HCT116 (cell line): ENCODE data around the gene MANEAL. TPM values are rescaled to one million over a fixed set of nuclear protein-coding genes. Genes with fewer than 3 reads are reported as not detected.

Source experiments
- ATAC-seq: fragments of 200-7000 bp; cut with Tn5 transposase; 2 replicates; pipeline ENCODE4 v1.9.1; 2020; ENCODE audit warnings: mild to moderate bottlenecking, moderate library complexity
- BruUV-seq: library from RNA; stranded (reverse); fragments of 400-500 nt; replicated peaks from 2 replicates; lab custom pipeline; 2021; lab: Mats Ljungman, UMichigan
- CTCF ChIA-PET: fragments of 300-600 bp; sonication (Branson Sonifier 250); formaldehyde crosslinking; loops from one replicate; lab custom pipeline; 2021; ENCODE audit warnings: antibody characterized with exemption; lab: Charles Lee
- POLR2A ChIA-PET: fragments of 300-600, 350-600 bp; sonication (Branson Sonifier 250); formaldehyde crosslinking; loops from one replicate; lab custom pipeline; 2021; ENCODE audit warnings: antibody characterized with exemption; lab: Charles Lee
- RAD21 ChIA-PET, 2 experiments: fragments of 300-600 bp; sonication (Branson Sonifier 250); formaldehyde crosslinking; loops; one replicate each; lab custom pipeline; 2023; ENCODE audit warnings: low total read pairs in 2 of 2; ENCODE audit not compliant: uncharacterized antibody in 2 of 2, unreplicated experiment in 2 of 2, low non-redundant PET in 1 of 2; lab: Charles Lee
- DNase-seq: peaks from one replicate; pipeline ENCODE4 v3.0.0-alpha.2; 2010; ENCODE audit warnings: low read depth, low spot score
- H2AFZ ChIP-seq: fragments of 200-600 bp; shearing (Covaris generic), sonication (generic); 2 replicates; pipeline ENCODE4 v1.6.1; 2017; ENCODE audit warnings: low read depth, mixed run types, mixed read lengths, antibody characterized with exemption, low read length; ENCODE audit not compliant: poor library complexity, severe bottlenecking
- H3K27ac ChIP-seq: 2 replicates; pipeline ENCODE4 v1.5.1; 2012; ENCODE audit warnings: low read depth, low read length
- H3K27me3 ChIP-seq: fragments of 200-600 bp; sonication (generic); 2 replicates; pipeline ENCODE4 v1.6.1; 2016; ENCODE audit warnings: mixed run types, low read length, mixed read lengths; ENCODE audit not compliant: insufficient read depth
- H3K36me3 ChIP-seq, 2 experiments: fragments of 200-500 bp in 1 of 2; fragments of 200-600 bp in 1 of 2; sonication (Bioruptor generic) in 1 of 2; sonication (generic) in 1 of 2; 2 replicates each; pipeline versions ENCODE4 v1.5.1 to v1.6.1; 2014 to 2016; ENCODE audit warnings: low read length in 2 of 2, inconsistent platforms in 1 of 2, mixed read lengths in 1 of 2, mixed run types in 1 of 2; ENCODE audit not compliant: insufficient read depth in 2 of 2, control insufficient read depth in 1 of 2
- H3K4me1 ChIP-seq, 2 experiments: fragments of 200-600 bp in 1 of 2; sonication (generic) in 1 of 2; 2 replicates each; pipeline versions ENCODE4 v1.5.1 to v1.6.1; 2012 to 2017; ENCODE audit warnings: low read length in 2 of 2, inconsistent platforms in 1 of 2, mild to moderate bottlenecking in 1 of 2, mixed read lengths in 1 of 2, mixed run types in 1 of 2, moderate library complexity in 1 of 2; ENCODE audit not compliant: insufficient read depth in 2 of 2, control insufficient read depth in 1 of 2
- H3K4me2 ChIP-seq: fragments of 200-600 bp; sonication (generic); 2 replicates; pipeline ENCODE4 v1.6.1; 2017; ENCODE audit warnings: mixed run types, low read length, mixed read lengths
- H3K4me3 ChIP-seq, 2 experiments: fragments of 200-600 bp in 1 of 2; sonication (generic) in 1 of 2; replicated peaks in 1 of 2; 2 replicates each; pipeline ENCODE4 v1.5.1; 2011 to 2016; ENCODE audit warnings: low read length in 2 of 2, control low read depth in 1 of 2, low read depth in 1 of 2, mild to moderate bottlenecking in 1 of 2, mixed read lengths in 1 of 2, mixed run types in 1 of 2
- H3K79me2 ChIP-seq: fragments of 200-600 bp; sonication (generic); 2 replicates; pipeline ENCODE4 v1.6.1; 2017; ENCODE audit warnings: mild to moderate bottlenecking, mixed run types, low read length, moderate library complexity, mixed read lengths; ENCODE audit not compliant: insufficient read depth
- H3K9ac ChIP-seq: fragments of 200-600 bp; sonication (generic); 2 replicates; pipeline ENCODE4 v1.6.1; 2016; ENCODE audit warnings: low read length, mixed read lengths
- H3K9me2 ChIP-seq: fragments of 200-600 bp; sonication (generic), shearing (Covaris generic); 2 replicates; pipeline ENCODE4 v1.6.1; 2017; ENCODE audit warnings: mixed run types, mild to moderate bottlenecking, moderate library complexity; ENCODE audit not compliant: insufficient read depth
- H3K9me3 ChIP-seq, 2 experiments: fragments of 200-500 bp in 1 of 2; fragments of 200-600 bp in 1 of 2; sonication (Bioruptor generic) in 1 of 2; sonication (generic) in 1 of 2; 2 replicates each; pipeline ENCODE4 v1.6.1; 2014 to 2017; ENCODE audit warnings: low read length in 2 of 2, mixed read lengths in 2 of 2, inconsistent platforms in 1 of 2, low read depth in 1 of 2, mild to moderate bottlenecking in 1 of 2, mixed run types in 1 of 2, moderate library complexity in 1 of 2; ENCODE audit not compliant: control insufficient read depth in 1 of 2, insufficient read depth in 1 of 2
- H4K20me1 ChIP-seq: fragments of 200-600 bp; sonication (generic), shearing (Covaris generic); 2 replicates; pipeline ENCODE4 v1.6.1; 2017; ENCODE audit warnings: mixed run types, mild to moderate bottlenecking, moderate library complexity; ENCODE audit not compliant: insufficient read depth
- FOSL1 ChIP-seq: IDR thresholded peaks from 2 replicates; pipeline ENCODE4 v1.6.1; 2012; ENCODE audit warnings: low read depth
- JUND ChIP-seq: IDR thresholded peaks from 2 replicates; pipeline ENCODE4 v1.6.1; 2012
- POLR2AphosphoS5 ChIP-seq: IDR thresholded peaks from 2 replicates; pipeline ENCODE4 v1.6.1; 2011; ENCODE audit warnings: mild to moderate bottlenecking, low read depth, low read length, moderate library complexity
- SIN3A ChIP-seq: IDR thresholded peaks from 2 replicates; pipeline ENCODE4 v1.6.1; 2012; ENCODE audit warnings: low read depth
- SP1 ChIP-seq: IDR thresholded peaks from 2 replicates; pipeline ENCODE4 v1.6.1; 2012; ENCODE audit warnings: low read depth
- TCF7L2 ChIP-seq: IDR thresholded peaks from 2 replicates; pipeline ENCODE4 v1.7.0; 2011; ENCODE audit warnings: borderline replicate concordance, inconsistent platforms; ENCODE audit not compliant: insufficient read depth, insufficient read length; ENCODE audit errors: extremely low read depth
- YY1 ChIP-seq: IDR thresholded peaks from 2 replicates; pipeline ENCODE4 v1.6.1; 2011; ENCODE audit warnings: low read length, low read depth, moderate library complexity, mild to moderate bottlenecking; ENCODE audit not compliant: insufficient replicate concordance; ENCODE audit errors: extremely low read depth
- ZFX ChIP-seq: fragments of 450-650 bp; IDR thresholded peaks from 2 replicates; pipeline ENCODE4 v1.6.1; 2017
- ZNF274 ChIP-seq: fragments of 200-500 bp; sonication (Bioruptor generic); IDR thresholded peaks from 2 replicates; pipeline ENCODE4 v1.6.1; 2014; ENCODE audit warnings: mild to moderate bottlenecking, low read depth, low read length, inconsistent platforms
- intact Hi-C: fragments of 100-400 bp; cut with micrococcal nuclease; formaldehyde crosslinking; loops from 2 replicates; pipeline ENCODE4 v1.10.0; 2022
- total RNA-seq: library from RNA; stranded (reverse); gene quantifications from one replicate; pipeline ENCODE4 v1.2.1, GENCODE V29; 2021; ENCODE audit not compliant: unreplicated experiment

MANEAL gene
- total RNA-seq, 1 experiment from 2014 or later, result 17.3 TPM

GRCh38 chr1:37764888-37765441 is 28.7 kb upstream of the MANEAL start, which contains the start of gene EPHA10:
Gene EPHA10, minus strand, starts transcription at chr1:37765120. Its CDS starts 54 bp downstream, at chr1:37765066.
- H3K79me2 ChIP-seq, result no peaks in the 10 kb centered on the region
- no peaks in the 10 kb centered on the region for H3K9me3 ChIP-seq
- no peaks in the 10 kb centered on the region for H4K20me1 ChIP-seq
- POLR2A ChIA-PET, result interaction anchor here (0.5 kb wide), 1 partner anchor 43 kb away, joined by 3 read pairs; the partner anchor contains the start of genes C1orf122 and YRDC
- CTCF ChIA-PET, result interaction anchor here (1.6 kb wide), 1 partner anchor 73 kb away, joined by 4 read pairs; the partner anchor contains the start of gene CDCA8
- H3K27ac ChIP-seq, result no peak within 1 kb of the TSS
- no peak within 1 kb of the TSS for H3K9ac ChIP-seq
- intact Hi-C loops, result no loop called here
- no TSS peak for BruUV-seq
- RAD21 ChIA-PET, result interaction anchor here (0.7 kb wide), 2 partner anchors 9 to 167 kb away, joined by 3 read pairs; no protein-coding TSS in a partner anchor
- ATAC-seq (peak; percentile 31; the same call in 1 of the 2 replicates), DNase-seq (no peak)
- H3K36me3 ChIP-seq, result no peaks in the 10 kb centered on the region
- peaks cover 40% of the 10 kb centered on the region for H3K27me3 ChIP-seq
- H3K4me1 ChIP-seq, result peaks cover 0 to 8% of the 10 kb centered on the region in 2 experiments; a peak in 1 of 4 replicates
- peak within 1 kb of the TSS; percentile 61 for H2AFZ ChIP-seq
- peak within 1 kb of the TSS; percentile 47 for H3K4me2 ChIP-seq
- no peaks in the 10 kb centered on the region for H3K9me2 ChIP-seq
- H3K4me3 ChIP-seq, result no peak within 1 kb of the TSS
- TF ChIP-seq SP1 (no peak), POLR2AphosphoS5 (no peak), TCF7L2 (no peak), JUND (no peak), SIN3A (no peak), ZNF274 (no peak), YY1 (no peak), ZFX (no peak), FOSL1 (no peak)
- TF ChIP-seq, all 23 proteins: peak for 0
